A549 (cell line): ENCODE measurements around the gene SLCO2B1. TPM values are rescaled to one million over a fixed set of nuclear protein-coding genes. Genes with fewer than 3 reads are reported as not detected.

Source experiments
- ATAC-seq, 2 experiments: fragments of 200-7000 bp in 1 of 2; fragments of >200 bp in 1 of 2; cut with Nextera tagmentation in 1 of 2; cut with Tn5 transposase in 1 of 2; 3 replicates each; pipeline versions ENCODE4 v1.8.0 to v1.9.1; 2018 to 2020; ENCODE audit warnings: mild to moderate bottlenecking in 1 of 2, moderate library complexity in 1 of 2
- CTCF ChIA-PET: fragments of 300-600 bp; sonication (Branson Sonifier 250); formaldehyde crosslinking; extraction: SDS; loops from one replicate; lab custom pipeline; 2021; ENCODE audit warnings: antibody characterized with exemption, inconsistent platforms; lab: Yijun Ruan, JAX
- POLR2A ChIA-PET: fragments of 350-600 bp; formaldehyde crosslinking; extraction: SDS; loops from one replicate; lab custom pipeline; 2021; ENCODE audit warnings: antibody characterized with exemption, inconsistent platforms; lab: Yijun Ruan, JAX
- DNase-seq, 2 experiments: peaks; one replicate each; pipeline versions ENCODE4 v3.0.0 to v3.0.0-alpha.2; 2011 to 2016; ENCODE audit warnings: low read depth in 1 of 2, low spot score in 1 of 2
- FAIRE-seq: peaks from 2 replicates; lab custom pipeline; 2011; peaks lifted over from hg19 to GRCh38; lab: Jason Lieb, UNC
- H3K27ac ChIP-seq, 2 experiments: fragments of >200 bp; sonication (Bioruptor Twin); formaldehyde crosslinking; 3 replicates each; pipeline ENCODE4 v1.5.1; 2016 to 2017
- H3K4me1 ChIP-seq: fragments of >200 bp; sonication (Bioruptor Twin); formaldehyde crosslinking; 3 replicates; pipeline ENCODE4 v1.6.1; 2016
- H3K4me2 ChIP-seq: fragments of >200 bp; sonication (Bioruptor Twin); formaldehyde crosslinking; 3 replicates; pipeline ENCODE4 v1.6.1; 2016
- H3K4me3 ChIP-seq: fragments of >200 bp; sonication (Bioruptor Twin); formaldehyde crosslinking; 3 replicates; pipeline ENCODE4 v1.5.1; 2016
- H3K9me3 ChIP-seq: fragments of >200 bp; sonication (Bioruptor Twin); formaldehyde crosslinking; 3 replicates; pipeline ENCODE4 v1.6.1; 2016
- BHLHE40 ChIP-seq: IDR thresholded peaks from 2 replicates; pipeline ENCODE4 v1.6.1; 2012; ENCODE audit warnings: low read depth, low read length, inconsistent platforms
- CEBPB ChIP-seq, 2 experiments: fragments of >200 bp in 1 of 2; sonication (Bioruptor Twin) in 1 of 2; formaldehyde crosslinking in 1 of 2; IDR thresholded peaks; 2 replicates each; pipeline ENCODE4 v1.6.1; 2012 to 2016
- CHD2 ChIP-seq: fragments of 150-350 bp; IDR thresholded peaks from 2 replicates; pipeline ENCODE4 v1.6.1; 2014; ENCODE audit warnings: low read length; ENCODE audit not compliant: partially characterized antibody
- EHMT2 ChIP-seq: fragments of 200-600 bp; sonication (generic); IDR thresholded peaks from 2 replicates; pipeline ENCODE4 v1.6.1; 2016; ENCODE audit warnings: antibody characterized with exemption, low read depth, mild to moderate bottlenecking, moderate library complexity
- ESRRA ChIP-seq: fragments of 150-350 bp; IDR thresholded peaks from 2 replicates; pipeline ENCODE4 v1.6.1; 2014; ENCODE audit warnings: mild to moderate bottlenecking, low read length, borderline replicate concordance
- FOSB ChIP-seq: fragments of 250-450 bp; sonication (Bioruptor Pico); IDR thresholded peaks from 2 replicates; pipeline ENCODE4 v1.5.0; 2020; ENCODE audit warnings: mild to moderate bottlenecking, moderate library complexity
- FOSL2 ChIP-seq, 2 experiments: fragments of 450-650 bp in 1 of 2; fragments of >200 bp in 1 of 2; sonication (Bioruptor Twin) in 1 of 2; formaldehyde crosslinking; IDR thresholded peaks; 2 replicates each; pipeline versions ENCODE4 v1.5.0 to v1.6.1; 2016 to 2020; ENCODE audit warnings: mild to moderate bottlenecking in 1 of 2, moderate library complexity in 1 of 2
- FOXS1 ChIP-seq: fragments of 250-450 bp; sonication (Bioruptor Pico); IDR thresholded peaks from 2 replicates; pipeline ENCODE4 v1.5.0; 2020; ENCODE audit warnings: mild to moderate bottlenecking, moderate library complexity
- HDAC2 ChIP-seq: fragments of 200-600 bp; sonication (generic); IDR thresholded peaks from 2 replicates; pipeline ENCODE4 v1.6.1; 2016
- HOXB13 ChIP-seq: fragments of 250-450 bp; sonication (Bioruptor Pico); IDR thresholded peaks from 2 replicates; pipeline ENCODE4 v1.5.0; 2020; ENCODE audit warnings: low read depth, mild to moderate bottlenecking, moderate library complexity
- HOXB5 ChIP-seq: fragments of 250-450 bp; sonication (Bioruptor Pico); IDR thresholded peaks from 2 replicates; pipeline ENCODE4 v1.5.0; 2020; ENCODE audit warnings: mild to moderate bottlenecking, moderate library complexity
- JUNB ChIP-seq: fragments of >200 bp; sonication (Bioruptor Twin); formaldehyde crosslinking; IDR thresholded peaks from 2 replicates; pipeline ENCODE4 v1.6.1; 2016
- KDM5A ChIP-seq: fragments of 200-600 bp; sonication (generic); IDR thresholded peaks from 2 replicates; pipeline ENCODE4 v1.6.1; 2016; ENCODE audit warnings: antibody characterized with exemption, mild to moderate bottlenecking
- MYC ChIP-seq: IDR thresholded peaks from 2 replicates; pipeline ENCODE4 v1.6.1; 2012; ENCODE audit warnings: mild to moderate bottlenecking, inconsistent platforms, low read length, improper control_type of control experiment, borderline replicate concordance
- NPAS2 ChIP-seq: fragments of 250-450 bp; sonication (Bioruptor Pico); IDR thresholded peaks from 2 replicates; pipeline ENCODE4 v1.8.0; 2022; ENCODE audit warnings: mild to moderate bottlenecking, moderate library complexity, borderline replicate concordance
- PHF8 ChIP-seq: fragments of 200-600 bp; sonication (generic); IDR thresholded peaks from 2 replicates; pipeline ENCODE4 v1.6.1; 2016; ENCODE audit warnings: low read depth, mild to moderate bottlenecking, antibody characterized with exemption, moderate library complexity, borderline replicate concordance
- RAD21 ChIP-seq, 2 experiments: fragments of >200 bp in 1 of 2; sonication (Bioruptor Twin) in 1 of 2; formaldehyde crosslinking in 1 of 2; IDR thresholded peaks in 1 of 2; conservative IDR thresholded peaks in 1 of 2; 2 replicates in 1 of 2; 3 replicates in 1 of 2; pipeline ENCODE4 v1.6.1; 2012 to 2018; ENCODE audit warnings: inconsistent platforms in 1 of 2
- SREBF2 ChIP-seq: fragments of 450-650 bp; IDR thresholded peaks from 2 replicates; pipeline ENCODE4 v1.6.1; 2014; ENCODE audit warnings: mild to moderate bottlenecking, moderate library complexity
- TP53 ChIP-seq: fragments of 250-450 bp; sonication (Bioruptor Pico); IDR thresholded peaks from 2 replicates; pipeline ENCODE4 v1.5.0; 2021; ENCODE audit warnings: mild to moderate bottlenecking, moderate library complexity
- ZC3H11A ChIP-seq: fragments of 450-650 bp; IDR thresholded peaks from 2 replicates; pipeline ENCODE4 v1.6.1; 2014; ENCODE audit warnings: antibody characterized with exemption, mild to moderate bottlenecking
- ZSCAN20 ChIP-seq: fragments of 250-450 bp; sonication (Bioruptor Pico); IDR thresholded peaks from 2 replicates; pipeline ENCODE4 v1.8.0; 2022; ENCODE audit warnings: mild to moderate bottlenecking, moderate library complexity
- WGBS: methylation state at CpG from one replicate; pipeline ENCODE4 v1.1.6; 2017; ENCODE audit errors: missing lambda C conversion rate; 5-methylcytosine and 5-hydroxymethylcytosine counted together
- polyA plus RNA-seq, 4 experiments: library from polyadenylated mRNA; depleted of rRNA in 3 of 4; stranded (reverse); fragments of >200 nt; fragmentation: RNase III in 1 of 4; extraction: RNeasy Plus Mini Kit Qiagen cat#74134 plus additional on column Dnase treatment in 1 of 4; gene quantifications; 2 replicates in 3 of 4; 3 replicates in 1 of 4; pipeline ENCODE4 v1.2.3, GENCODE V29; 2011 to 2017
- TF ChIP-seq, protein P1 (sequence below): fragments of 200-600 bp; sonication (generic); IDR thresholded peaks from 2 replicates; pipeline ENCODE4 v1.6.1; 2016; ENCODE audit warnings: antibody characterized with exemption, mild to moderate bottlenecking, moderate library complexity
- TF ChIP-seq, protein P2 (sequence below): fragments of 250-450 bp; sonication (Bioruptor Pico); IDR thresholded peaks from 2 replicates; pipeline ENCODE4 v1.5.0; 2021; ENCODE audit warnings: mild to moderate bottlenecking, moderate library complexity, borderline replicate concordance
- TF ChIP-seq, protein P3 (sequence below): IDR thresholded peaks from 2 replicates; pipeline ENCODE4 v1.6.1; 2012; ENCODE audit warnings: low read depth, borderline replicate concordance
- TF ChIP-seq, protein P4 (sequence below): fragments of >200 bp; sonication (Bioruptor Twin); formaldehyde crosslinking; IDR thresholded peaks from 3 replicates; pipeline ENCODE4 v1.5.1; 2016
- TF ChIP-seq, protein P5 (sequence below): IDR thresholded peaks from 2 replicates; pipeline ENCODE4 v1.6.1; 2012
- TF ChIP-seq, protein P6 (sequence below): fragments of >200 bp; sonication (Bioruptor Twin); formaldehyde crosslinking; IDR thresholded peaks from 3 replicates; pipeline ENCODE4 v1.6.1; 2016

SLCO2B1 gene
- polyA plus RNA-seq, 2 of the 4 experiments (the other 2 are of a cell fraction): 4.9 to 5.2 TPM

DNA sequence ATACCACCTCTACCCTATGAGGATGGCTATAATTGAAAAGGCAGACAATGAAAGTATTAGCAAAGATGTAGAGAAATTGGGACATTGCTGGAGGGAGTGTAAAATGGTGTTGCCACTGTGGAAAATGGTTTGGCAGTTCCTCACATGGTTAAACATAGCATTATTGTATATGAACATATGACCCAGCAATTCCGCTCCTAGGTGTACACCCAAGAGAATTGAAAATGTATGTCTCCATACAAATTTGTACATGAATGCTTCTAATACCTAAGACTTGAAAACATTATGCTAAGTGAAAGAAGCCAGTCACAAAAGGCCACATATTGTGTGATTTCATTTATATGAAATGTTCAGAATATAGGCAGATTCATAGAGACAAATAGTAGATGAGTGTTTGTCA is 10.0 kb downstream of the SLCO2B1 start (continued):
- TF ChIP-seq NPAS2 (CRISPR knock-in tag) (no peak), TP53 (CRISPR knock-in tag) (no peak), ZSCAN20 (CRISPR knock-in tag) (no peak), CHD2 (no peak)

DNA sequence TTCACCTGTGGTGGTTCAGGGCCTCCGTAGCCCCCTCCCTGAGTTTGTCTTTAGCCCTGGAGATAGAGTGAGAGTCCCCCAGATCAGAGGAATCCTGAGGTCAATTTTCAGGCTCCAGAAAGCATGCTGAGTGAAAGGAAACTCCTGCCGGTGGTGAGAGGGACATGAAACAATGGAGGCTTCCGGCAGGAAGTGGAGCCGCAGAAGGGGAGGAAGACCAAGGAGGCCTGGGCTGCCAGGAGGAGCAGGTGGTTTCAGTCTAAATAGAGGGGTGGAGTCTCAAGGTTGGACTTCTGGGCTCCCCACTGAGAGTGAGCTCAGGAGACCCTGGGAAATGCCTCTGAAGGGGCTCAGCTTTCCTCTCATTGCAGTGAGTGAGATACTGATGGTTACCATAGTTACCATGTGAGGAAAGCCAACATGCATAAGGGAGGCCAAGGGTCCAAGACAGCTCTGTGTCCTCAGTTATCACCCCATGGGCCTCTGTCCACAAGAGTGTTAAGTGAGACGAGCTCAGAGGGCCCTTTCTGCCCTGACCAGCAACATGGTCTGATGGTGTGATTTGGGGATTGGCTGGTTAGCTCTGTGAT is 10.7 kb downstream of the SLCO2B1 start:
- ChIA-PET CTCF (interaction anchor here (1.1 to 1.3 kb wide), 2 partner anchors 17 to 21 kb away, joined by 3 to 4 read pairs; no protein-coding TSS in a partner anchor), POLR2A (no interaction called here)

DNA sequence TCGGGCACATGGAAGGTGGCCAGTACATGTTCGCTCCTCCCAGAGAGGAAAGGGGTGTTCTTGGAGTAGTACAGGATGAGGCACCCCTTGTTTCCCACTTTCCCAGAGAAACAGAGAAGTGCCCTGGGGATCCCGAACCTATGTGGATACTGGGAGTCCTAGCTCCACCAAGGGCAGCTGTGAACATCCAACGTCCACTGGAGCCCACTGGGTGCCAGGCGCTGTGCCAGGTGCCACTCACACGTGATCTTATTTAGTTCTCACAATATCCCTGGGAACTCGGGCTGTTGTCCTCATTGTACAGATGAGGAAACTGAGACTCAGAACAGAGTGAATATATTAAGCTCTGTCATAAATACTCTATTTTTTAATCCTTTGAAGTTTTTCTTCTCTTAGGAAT is 12.0 kb downstream of the SLCO2B1 start:
- FAIRE-seq (no peak), ATAC-seq (no peak), DNase-seq (no peak)
- CTCF ChIA-PET: interaction anchor here (0.6 to 1.4 kb wide), 2 partner anchors 42 to 107 kb away, joined by 3 to 6 read pairs; no protein-coding TSS in a partner anchor
- TF ChIP-seq, protein P1, sequence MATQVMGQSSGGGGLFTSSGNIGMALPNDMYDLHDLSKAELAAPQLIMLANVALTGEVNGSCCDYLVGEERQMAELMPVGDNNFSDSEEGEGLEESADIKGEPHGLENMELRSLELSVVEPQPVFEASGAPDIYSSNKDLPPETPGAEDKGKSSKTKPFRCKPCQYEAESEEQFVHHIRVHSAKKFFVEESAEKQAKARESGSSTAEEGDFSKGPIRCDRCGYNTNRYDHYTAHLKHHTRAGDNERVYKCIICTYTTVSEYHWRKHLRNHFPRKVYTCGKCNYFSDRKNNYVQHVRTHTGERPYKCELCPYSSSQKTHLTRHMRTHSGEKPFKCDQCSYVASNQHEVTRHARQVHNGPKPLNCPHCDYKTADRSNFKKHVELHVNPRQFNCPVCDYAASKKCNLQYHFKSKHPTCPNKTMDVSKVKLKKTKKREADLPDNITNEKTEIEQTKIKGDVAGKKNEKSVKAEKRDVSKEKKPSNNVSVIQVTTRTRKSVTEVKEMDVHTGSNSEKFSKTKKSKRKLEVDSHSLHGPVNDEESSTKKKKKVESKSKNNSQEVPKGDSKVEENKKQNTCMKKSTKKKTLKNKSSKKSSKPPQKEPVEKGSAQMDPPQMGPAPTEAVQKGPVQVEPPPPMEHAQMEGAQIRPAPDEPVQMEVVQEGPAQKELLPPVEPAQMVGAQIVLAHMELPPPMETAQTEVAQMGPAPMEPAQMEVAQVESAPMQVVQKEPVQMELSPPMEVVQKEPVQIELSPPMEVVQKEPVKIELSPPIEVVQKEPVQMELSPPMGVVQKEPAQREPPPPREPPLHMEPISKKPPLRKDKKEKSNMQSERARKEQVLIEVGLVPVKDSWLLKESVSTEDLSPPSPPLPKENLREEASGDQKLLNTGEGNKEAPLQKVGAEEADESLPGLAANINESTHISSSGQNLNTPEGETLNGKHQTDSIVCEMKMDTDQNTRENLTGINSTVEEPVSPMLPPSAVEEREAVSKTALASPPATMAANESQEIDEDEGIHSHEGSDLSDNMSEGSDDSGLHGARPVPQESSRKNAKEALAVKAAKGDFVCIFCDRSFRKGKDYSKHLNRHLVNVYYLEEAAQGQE: no peak
- TF ChIP-seq HOXB5 (CRISPR knock-in tag) (no peak), ESRRA (no peak), BHLHE40 (no peak), HOXB13 (CRISPR knock-in tag) (no peak)
- POLR2A ChIA-PET: no interaction called here
- Histone ChIP-seq H3K9me3 (no peaks in the 10 kb centered on the region; the same call in 2 of the 3 replicates), H3K4me1 (peaks cover 11% of the 10 kb centered on the region), H3K27ac (no peak overlapping the region), H3K4me2 (no peak overlapping the region), H3K4me3 (no peak overlapping the region)
- WGBS: 68% methylated on average over 7 of the region's 7 CpGs

More for the DNA sequence above, 10.7 kb downstream of the SLCO2B1 start:
- ATAC-seq: no peak
- no peaks in the 10 kb centered on the region; the same call in 2 of the 3 replicates for H3K9me3 ChIP-seq
- no peak for DNase-seq
- no peak for FAIRE-seq
- TF ChIP-seq, protein P2, sequence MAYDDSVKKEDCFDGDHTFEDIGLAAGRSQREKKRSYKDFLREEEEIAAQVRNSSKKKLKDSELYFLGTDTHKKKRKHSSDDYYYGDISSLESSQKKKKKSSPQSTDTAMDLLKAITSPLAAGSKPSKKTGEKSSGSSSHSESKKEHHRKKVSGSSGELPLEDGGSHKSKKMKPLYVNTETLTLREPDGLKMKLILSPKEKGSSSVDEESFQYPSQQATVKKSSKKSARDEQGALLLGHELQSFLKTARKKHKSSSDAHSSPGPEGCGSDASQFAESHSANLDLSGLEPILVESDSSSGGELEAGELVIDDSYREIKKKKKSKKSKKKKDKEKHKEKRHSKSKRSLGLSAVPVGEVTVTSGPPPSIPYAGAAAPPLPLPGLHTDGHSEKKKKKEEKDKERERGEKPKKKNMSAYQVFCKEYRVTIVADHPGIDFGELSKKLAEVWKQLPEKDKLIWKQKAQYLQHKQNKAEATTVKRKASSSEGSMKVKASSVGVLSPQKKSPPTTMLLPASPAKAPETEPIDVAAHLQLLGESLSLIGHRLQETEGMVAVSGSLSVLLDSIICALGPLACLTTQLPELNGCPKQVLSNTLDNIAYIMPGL: no peak
- TF ChIP-seq, protein P3, sequence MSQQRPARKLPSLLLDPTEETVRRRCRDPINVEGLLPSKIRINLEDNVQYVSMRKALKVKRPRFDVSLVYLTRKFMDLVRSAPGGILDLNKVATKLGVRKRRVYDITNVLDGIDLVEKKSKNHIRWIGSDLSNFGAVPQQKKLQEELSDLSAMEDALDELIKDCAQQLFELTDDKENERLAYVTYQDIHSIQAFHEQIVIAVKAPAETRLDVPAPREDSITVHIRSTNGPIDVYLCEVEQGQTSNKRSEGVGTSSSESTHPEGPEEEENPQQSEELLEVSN: no peak
- no peak for TF ChIP-seq FOSB (CRISPR knock-in tag)
- no peak for TF ChIP-seq JUNB
- TF ChIP-seq EHMT2: no peak
- TF ChIP-seq RAD21 (conservative IDR thresholded peaks at IDR 0.05 in 1 of 2, IDR thresholded peaks at IDR 0.05 in 1 of 2): no peak
- TF ChIP-seq, protein P4, sequence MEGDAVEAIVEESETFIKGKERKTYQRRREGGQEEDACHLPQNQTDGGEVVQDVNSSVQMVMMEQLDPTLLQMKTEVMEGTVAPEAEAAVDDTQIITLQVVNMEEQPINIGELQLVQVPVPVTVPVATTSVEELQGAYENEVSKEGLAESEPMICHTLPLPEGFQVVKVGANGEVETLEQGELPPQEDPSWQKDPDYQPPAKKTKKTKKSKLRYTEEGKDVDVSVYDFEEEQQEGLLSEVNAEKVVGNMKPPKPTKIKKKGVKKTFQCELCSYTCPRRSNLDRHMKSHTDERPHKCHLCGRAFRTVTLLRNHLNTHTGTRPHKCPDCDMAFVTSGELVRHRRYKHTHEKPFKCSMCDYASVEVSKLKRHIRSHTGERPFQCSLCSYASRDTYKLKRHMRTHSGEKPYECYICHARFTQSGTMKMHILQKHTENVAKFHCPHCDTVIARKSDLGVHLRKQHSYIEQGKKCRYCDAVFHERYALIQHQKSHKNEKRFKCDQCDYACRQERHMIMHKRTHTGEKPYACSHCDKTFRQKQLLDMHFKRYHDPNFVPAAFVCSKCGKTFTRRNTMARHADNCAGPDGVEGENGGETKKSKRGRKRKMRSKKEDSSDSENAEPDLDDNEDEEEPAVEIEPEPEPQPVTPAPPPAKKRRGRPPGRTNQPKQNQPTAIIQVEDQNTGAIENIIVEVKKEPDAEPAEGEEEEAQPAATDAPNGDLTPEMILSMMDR: no peak
- TF ChIP-seq, protein P5, sequence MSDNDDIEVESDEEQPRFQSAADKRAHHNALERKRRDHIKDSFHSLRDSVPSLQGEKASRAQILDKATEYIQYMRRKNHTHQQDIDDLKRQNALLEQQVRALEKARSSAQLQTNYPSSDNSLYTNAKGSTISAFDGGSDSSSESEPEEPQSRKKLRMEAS: no peak
- no peak for TF ChIP-seq FOXS1 (CRISPR knock-in tag)
- TF ChIP-seq PHF8: no peak
- no peak for TF ChIP-seq ZC3H11A
- no peak for TF ChIP-seq HDAC2
- TF ChIP-seq MYC: no peak
- TF ChIP-seq KDM5A: no peak
- TF ChIP-seq CEBPB (IDR thresholded peaks at IDR 0.05): no peak
- TF ChIP-seq SREBF2: no peak
- no peak for TF ChIP-seq FOSL2 (IDR thresholded peaks at IDR 0.05)
- TF ChIP-seq FOSL2 (CRISPR knock-in tag; IDR thresholded peaks at IDR 0.05): no peak
- TF ChIP-seq, protein P6, sequence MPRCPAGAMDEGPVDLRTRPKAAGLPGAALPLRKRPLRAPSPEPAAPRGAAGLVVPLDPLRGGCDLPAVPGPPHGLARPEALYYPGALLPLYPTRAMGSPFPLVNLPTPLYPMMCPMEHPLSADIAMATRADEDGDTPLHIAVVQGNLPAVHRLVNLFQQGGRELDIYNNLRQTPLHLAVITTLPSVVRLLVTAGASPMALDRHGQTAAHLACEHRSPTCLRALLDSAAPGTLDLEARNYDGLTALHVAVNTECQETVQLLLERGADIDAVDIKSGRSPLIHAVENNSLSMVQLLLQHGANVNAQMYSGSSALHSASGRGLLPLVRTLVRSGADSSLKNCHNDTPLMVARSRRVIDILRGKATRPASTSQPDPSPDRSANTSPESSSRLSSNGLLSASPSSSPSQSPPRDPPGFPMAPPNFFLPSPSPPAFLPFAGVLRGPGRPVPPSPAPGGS: no peak
- no peak overlapping the region for H3K27ac ChIP-seq
- no peak overlapping the region for H3K4me2 ChIP-seq
- H3K4me1 ChIP-seq: peaks cover 11% of the 10 kb centered on the region
- 53% methylated on average over 5 of the region's 5 CpGs for WGBS
- H3K4me3 ChIP-seq: no peak overlapping the region
